CMK (cell line): ENCODE results near the gene MYO7B.

ENCODE experiments used
- DNase-seq: peaks from one replicate; pipeline ENCODE4 v3.0.0-alpha.2; 2010; ENCODE audit warnings: low read depth

Gene MYO7B

GRCh38 chr2:127681976-127682857 is 146.7 kb downstream of the MYO7B start:
- no peak for DNase-seq

- no peak for DNase-seq
Measured at GRCh38 chr2:127683056-127683455, 147.6 kb downstream of the MYO7B start.

DNA sequence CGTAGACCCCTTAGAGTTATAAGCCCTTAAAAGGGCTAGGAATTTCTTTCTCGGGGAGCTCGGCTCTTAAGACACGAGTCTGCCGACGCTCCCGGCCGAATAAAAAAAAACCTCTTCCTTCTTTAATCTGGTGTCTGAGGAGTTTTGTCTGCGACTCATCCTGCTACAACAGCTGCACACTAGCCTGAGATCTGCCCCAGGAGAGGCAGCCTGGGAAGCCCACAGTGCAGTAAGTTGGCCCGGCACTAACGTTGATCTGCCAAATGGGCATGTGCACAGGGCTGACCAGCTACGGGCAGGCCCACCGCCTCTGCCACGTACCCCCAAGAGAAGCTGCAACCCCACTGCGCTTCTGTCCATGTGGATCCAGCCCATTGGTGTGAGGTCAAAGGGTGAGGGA is 148.3 kb downstream of the MYO7B start:
- DNase-seq: no peak

- no peak for DNase-seq
Measured at GRCh38 chr2:127685410-127686080, 150.1 kb downstream of the MYO7B start.
